ENCODE measurements around the gene CALML4. TPM values are rescaled to one million over a fixed set of nuclear protein-coding genes. Genes with fewer than 3 reads are reported as not detected.

Gene CALML4
- total RNA-seq, 2 experiments from 2014 or later = 28.7 to 32.5 TPM

DNA sequence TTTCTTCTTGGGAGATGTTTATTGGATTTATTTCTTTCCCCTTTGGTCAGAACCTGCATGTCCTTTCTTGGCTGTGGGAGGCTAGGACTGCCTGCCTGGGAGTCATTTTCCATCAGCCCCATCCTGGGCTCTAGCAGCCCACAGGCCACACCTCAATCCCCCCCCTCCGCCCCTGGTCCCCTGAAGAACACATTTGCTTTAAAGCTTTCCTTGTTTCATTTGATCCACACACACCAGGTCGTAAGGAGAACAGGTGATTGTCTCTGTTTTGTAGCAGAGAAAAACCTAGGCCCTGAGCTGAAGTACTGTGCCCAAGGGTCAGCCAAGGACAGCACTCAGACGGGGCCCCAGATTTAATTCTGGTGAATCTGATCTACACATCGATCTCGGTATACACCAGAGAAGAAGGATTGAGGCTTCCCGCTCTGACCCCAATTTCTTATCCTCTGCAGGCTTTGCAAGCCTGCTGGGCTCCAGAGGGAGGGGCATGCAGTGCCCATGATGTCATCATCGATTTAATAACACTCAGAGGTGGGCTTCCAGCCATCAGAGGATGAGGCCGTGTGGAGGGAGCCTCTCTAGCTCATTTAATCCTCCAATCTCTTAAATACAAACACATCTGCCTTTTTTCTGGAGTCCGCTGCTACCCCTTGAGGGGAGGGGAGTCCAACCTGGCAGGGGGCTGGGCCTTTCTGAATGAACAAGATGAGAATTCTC is 26.1 kb upstream of the CALML4 start:
- H3K4me3 ChIP-seq (ENCODE audit: low read depth, low read length, poor library complexity, severe bottlenecking) = no peak overlapping the region
- H3K36me3 ChIP-seq (ENCODE audit: insufficient read depth, low read length) = 0 out of 2 replicates have a peak, but pooled peaks cover 5% of the 10 kb centered on the region
- no peaks in the 10 kb centered on the region for H3K9me2 ChIP-seq (ENCODE audit: insufficient read depth, low read length)
- TF ChIP-seq, protein P1, sequence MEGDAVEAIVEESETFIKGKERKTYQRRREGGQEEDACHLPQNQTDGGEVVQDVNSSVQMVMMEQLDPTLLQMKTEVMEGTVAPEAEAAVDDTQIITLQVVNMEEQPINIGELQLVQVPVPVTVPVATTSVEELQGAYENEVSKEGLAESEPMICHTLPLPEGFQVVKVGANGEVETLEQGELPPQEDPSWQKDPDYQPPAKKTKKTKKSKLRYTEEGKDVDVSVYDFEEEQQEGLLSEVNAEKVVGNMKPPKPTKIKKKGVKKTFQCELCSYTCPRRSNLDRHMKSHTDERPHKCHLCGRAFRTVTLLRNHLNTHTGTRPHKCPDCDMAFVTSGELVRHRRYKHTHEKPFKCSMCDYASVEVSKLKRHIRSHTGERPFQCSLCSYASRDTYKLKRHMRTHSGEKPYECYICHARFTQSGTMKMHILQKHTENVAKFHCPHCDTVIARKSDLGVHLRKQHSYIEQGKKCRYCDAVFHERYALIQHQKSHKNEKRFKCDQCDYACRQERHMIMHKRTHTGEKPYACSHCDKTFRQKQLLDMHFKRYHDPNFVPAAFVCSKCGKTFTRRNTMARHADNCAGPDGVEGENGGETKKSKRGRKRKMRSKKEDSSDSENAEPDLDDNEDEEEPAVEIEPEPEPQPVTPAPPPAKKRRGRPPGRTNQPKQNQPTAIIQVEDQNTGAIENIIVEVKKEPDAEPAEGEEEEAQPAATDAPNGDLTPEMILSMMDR (conservative IDR thresholded peaks at IDR 0.05; ENCODE audit: low read length) = no peak
- no peak for TF ChIP-seq EZH2phosphoT487 (IDR thresholded peaks at IDR 0.05; ENCODE audit: borderline replicate concordance, low read depth, low read length)
- no peak overlapping the region for H3K27ac ChIP-seq (ENCODE audit: low read depth, low read length, poor library complexity, severe bottlenecking)
- ChIA-PET POLR2A (interaction anchor here (0.7 kb wide), 1 partner anchor 1180 kb away, joined by 5 read pairs; no protein-coding TSS in a partner anchor), CTCF (ENCODE audit: unreplicated experiment) (interaction anchor here (0.6 kb wide), 1 partner anchor 88 kb away, joined by 4 read pairs; no protein-coding TSS in a partner anchor)
- intact Hi-C loops (cut with micrococcal nuclease; ENCODE audit: unreplicated experiment) = no loop called here
- peak overlapping the region; percentile 89 for H3K4me2 ChIP-seq (ENCODE audit: low read length)
- no TSS peak for BruUV-seq (replicated peaks)
- no peak for DNase-seq (ENCODE audit: low spot score)
- H2AFZ ChIP-seq (ENCODE audit: low read length) = no peak overlapping the region
- no peaks in the 10 kb centered on the region for H3K9me3 ChIP-seq (ENCODE audit: low read length)
- H4K20me1 ChIP-seq (ENCODE audit: insufficient read depth, low read length) = no peaks in the 10 kb centered on the region
- H3K4me1 ChIP-seq (ENCODE audit: insufficient read depth, low read length, poor library complexity, severe bottlenecking) = peaks cover 32% of the 10 kb centered on the region
- H3K79me2 ChIP-seq (ENCODE audit: insufficient read depth, low read depth, low read length) = peaks cover 29% of the 10 kb centered on the region

DNA sequence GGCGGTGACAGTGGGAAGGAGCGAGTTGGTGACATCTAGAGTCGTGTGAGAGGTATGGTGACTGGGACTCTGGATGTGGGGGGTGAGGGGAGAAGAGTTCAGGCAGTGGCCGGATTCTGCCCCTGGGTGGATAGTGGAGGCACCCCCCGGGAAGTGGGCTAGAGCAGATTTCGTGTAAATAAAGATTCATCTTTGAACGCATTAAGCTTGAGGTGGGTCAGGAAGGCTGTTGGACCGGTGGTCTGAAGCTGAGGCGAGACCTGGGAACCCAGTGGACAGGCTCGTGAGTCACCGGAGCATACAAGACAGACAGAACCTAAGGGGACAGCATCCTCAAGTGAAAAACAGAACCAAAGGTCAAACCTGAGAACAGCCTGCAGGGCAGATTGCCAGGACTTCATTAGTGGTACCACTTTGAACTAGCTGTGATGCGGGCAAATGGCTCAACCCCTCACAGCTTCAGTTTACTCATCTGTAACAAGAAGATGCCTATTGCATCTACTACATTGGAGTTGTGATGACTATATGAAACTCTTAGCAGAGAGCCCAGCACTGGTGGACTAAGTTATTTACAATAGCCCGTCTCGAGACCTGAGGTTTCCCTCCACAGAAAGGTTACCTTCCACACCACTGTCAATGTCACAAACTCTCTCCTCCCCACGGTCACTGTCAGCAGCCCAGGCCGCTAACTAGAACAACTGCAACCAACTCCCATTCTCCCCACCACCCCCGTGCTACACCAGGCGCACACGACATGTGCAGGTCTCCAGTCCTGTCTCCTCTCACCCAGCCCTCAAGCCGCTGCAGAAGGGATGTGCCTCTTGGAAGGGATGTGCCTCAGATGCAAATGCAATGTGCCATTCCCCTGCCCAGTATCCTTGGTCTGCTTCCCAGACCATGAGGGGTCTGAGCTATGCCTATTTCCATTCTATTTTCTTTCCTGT is 25.3 kb upstream of the CALML4 start:
- POLR2A ChIA-PET = no interaction called here
- H3K4me3 ChIP-seq (ENCODE audit: low read depth, low read length, poor library complexity, severe bottlenecking) = peak overlapping the region; percentile 80
- intact Hi-C loops (cut with micrococcal nuclease; ENCODE audit: unreplicated experiment) = no loop called here
- H3K9me2 ChIP-seq (ENCODE audit: insufficient read depth, low read length) = no peaks in the 10 kb centered on the region
- no peaks in the 10 kb centered on the region for H3K9me3 ChIP-seq (ENCODE audit: low read length)
- CTCF ChIA-PET (ENCODE audit: unreplicated experiment) = no interaction called here
- peak overlapping the region; percentile 89 for H3K4me2 ChIP-seq (ENCODE audit: low read length)
- H4K20me1 ChIP-seq (ENCODE audit: insufficient read depth, low read length) = no peaks in the 10 kb centered on the region
- H3K79me2 ChIP-seq (ENCODE audit: insufficient read depth, low read depth, low read length) = peaks cover 37% of the 10 kb centered on the region
- peak overlapping the region; percentile 80 for H3K27ac ChIP-seq (ENCODE audit: low read depth, low read length, poor library complexity, severe bottlenecking)
- no peak for TF ChIP-seq EZH2phosphoT487 (IDR thresholded peaks at IDR 0.05; ENCODE audit: borderline replicate concordance, low read depth, low read length)
- TF ChIP-seq, protein P1 (conservative IDR thresholded peaks at IDR 0.05; ENCODE audit: low read length) = peak; percentile 63; the same call in 1 of the 2 replicates
- peaks cover 7% of the 10 kb centered on the region; the same call in 1 of the 2 replicates for H3K36me3 ChIP-seq (ENCODE audit: insufficient read depth, low read length)
- peak overlapping the region; percentile 88 for H2AFZ ChIP-seq (ENCODE audit: low read length)
- TSS peak; percentile 68 for BruUV-seq (replicated peaks)
- peak; percentile 37 for DNase-seq (ENCODE audit: low spot score)
- H3K4me1 ChIP-seq (ENCODE audit: insufficient read depth, low read length, poor library complexity, severe bottlenecking) = peaks cover 41% of the 10 kb centered on the region

All from OCI-LY7 (cell line).